Activated CD8-positive, alpha-beta memory T cell treated with anti-CD3 and anti-CD28 coated beads for 36 hours (primary cell): ENCODE measurements around the gene MTRFR. TPM values are rescaled to one million over a fixed set of nuclear protein-coding genes. Genes with fewer than 3 reads are reported as not detected.

Experiments used
- CTCF ChIA-PET: fragments of 350-600 bp; sonication (Branson Sonifier 250); formaldehyde crosslinking; loops from one replicate; lab custom pipeline; 2021; ENCODE audit warnings: antibody characterized with exemption; lab: Charles Lee
- POLR2A ChIA-PET: fragments of 350-600 bp; sonication (Branson Sonifier 250); formaldehyde crosslinking; loops from one replicate; lab custom pipeline; 2021; ENCODE audit warnings: antibody characterized with exemption; lab: Charles Lee
- total RNA-seq, 2 experiments: library from RNA; stranded (reverse); gene quantifications; one replicate each; pipeline ENCODE4 v1.2.3, GENCODE V29; 2021

MTRFR gene
- total RNA-seq, 2 experiments from 2014 or later = 27.1 to 28.0 TPM

DNA sequence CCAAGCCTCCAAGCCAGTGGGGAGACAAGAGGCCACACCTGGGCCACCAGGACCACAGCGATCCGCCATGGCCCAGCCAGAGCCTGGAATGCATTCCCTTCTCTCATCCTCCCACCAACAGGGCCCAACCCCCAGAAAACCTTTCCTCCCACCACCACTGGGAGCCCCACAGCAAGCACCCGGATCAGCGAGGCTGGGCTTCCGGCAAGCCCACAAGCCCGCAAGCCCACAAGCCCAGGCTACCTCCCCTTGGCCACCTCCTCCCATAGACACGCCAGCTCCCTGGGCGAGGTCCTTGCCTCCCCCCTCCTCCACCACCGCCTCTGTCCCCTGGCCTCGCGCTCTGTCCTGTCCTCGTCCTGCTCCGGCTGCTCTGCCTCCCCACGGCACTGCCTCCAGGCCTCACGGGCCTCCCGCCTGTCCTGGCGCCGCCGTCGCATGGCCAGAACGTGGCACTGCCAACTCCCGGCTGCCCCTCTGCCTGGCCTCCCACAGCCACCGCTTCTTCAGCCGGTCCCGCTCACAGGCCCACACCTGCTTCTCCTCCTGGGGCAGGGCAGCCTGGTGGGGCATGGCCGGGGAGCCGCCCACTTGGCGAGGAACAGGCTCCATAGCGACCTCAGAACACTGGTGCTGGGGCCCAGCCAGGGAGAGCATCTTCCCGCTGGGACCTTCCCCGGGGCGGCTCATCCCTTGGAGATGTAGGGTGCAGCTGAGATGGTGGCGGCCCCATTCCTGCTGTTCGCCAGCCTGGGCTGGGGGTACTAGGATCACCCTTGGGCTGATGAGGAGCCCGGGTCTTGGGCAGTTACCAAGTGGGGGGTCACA lies 32.8 kb downstream of the MTRFR start:
- POLR2A ChIA-PET = interaction anchor here (1.1 kb wide), 1 partner anchor 99 kb away, joined by 3 read pairs; no protein-coding TSS in a partner anchor

DNA sequence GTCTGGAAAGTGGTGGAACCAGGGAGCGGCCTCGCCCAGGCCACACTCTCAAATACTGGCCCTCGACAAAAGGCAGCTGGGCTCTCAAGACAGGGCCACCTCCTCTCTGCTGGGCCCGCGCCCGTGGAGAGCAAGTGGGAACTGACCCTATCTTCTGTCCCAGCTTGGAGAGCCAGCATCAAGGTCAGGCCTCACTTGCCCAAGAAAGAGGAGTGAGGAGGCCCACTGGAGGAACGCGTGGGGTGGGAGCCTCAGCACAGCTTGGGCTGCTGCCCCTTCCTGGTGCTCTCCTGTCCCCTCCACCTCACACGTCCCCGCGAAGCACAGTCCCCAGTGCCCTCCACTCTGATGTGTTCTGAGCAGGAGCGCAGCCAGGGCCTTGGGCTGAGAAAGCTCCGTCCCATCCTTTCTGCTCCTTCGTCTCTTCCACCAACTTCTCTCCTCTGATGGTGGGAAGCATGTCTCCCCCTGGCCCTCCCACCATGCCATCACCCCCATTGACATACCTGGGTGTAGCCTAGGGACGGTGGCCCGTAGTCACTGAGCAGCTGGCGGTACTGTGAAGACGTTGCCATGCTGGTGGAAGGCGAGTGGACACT lies 33.5 kb downstream of the MTRFR start:
- ChIA-PET POLR2A (interaction anchor here (1.1 kb wide), 1 partner anchor 98 kb away, joined by 3 read pairs; no protein-coding TSS in a partner anchor), CTCF (interaction anchor here (0.6 kb wide), 1 partner anchor 43 kb away, joined by 5 read pairs; no protein-coding TSS in a partner anchor)

More for the DNA sequence above, 32.8 kb downstream of the MTRFR start:
- CTCF ChIA-PET = interaction anchor here (0.6 to 1.6 kb wide), 2 partner anchors 10 to 42 kb away, joined by 4 to 5 read pairs; no protein-coding TSS in a partner anchor

DNA sequence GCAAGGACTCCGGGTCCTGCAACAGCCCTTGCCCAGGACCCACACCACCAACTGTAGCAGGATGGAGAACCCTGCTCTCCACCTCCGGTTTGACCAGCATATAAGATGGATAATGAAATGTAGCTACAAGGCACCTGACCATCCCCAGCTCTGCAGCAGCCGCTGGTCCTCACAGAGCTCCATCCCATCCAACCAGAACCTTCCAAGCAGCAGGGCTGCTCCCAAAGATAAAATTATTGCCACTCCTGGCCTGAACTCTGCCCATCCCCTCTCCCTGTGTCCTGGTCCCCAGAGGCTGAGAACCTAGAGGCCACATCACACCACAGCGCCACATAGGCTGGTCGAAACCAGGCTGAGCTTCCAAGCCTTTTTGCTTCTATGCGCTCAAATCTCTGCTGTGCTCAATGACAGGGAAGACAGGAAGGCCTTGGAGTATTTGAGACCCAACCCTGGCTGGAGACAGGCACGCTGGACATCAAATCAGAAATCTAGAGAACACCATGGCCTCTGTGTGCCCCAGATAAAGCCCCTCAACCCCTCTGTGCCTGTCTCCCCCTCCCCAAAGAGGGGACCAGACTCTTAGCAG lies 34.2 kb downstream of the MTRFR start:
- CTCF ChIA-PET = no interaction called here
- POLR2A ChIA-PET = interaction anchor here (1.1 kb wide), 1 partner anchor 98 kb away, joined by 3 read pairs; no protein-coding TSS in a partner anchor

DNA sequence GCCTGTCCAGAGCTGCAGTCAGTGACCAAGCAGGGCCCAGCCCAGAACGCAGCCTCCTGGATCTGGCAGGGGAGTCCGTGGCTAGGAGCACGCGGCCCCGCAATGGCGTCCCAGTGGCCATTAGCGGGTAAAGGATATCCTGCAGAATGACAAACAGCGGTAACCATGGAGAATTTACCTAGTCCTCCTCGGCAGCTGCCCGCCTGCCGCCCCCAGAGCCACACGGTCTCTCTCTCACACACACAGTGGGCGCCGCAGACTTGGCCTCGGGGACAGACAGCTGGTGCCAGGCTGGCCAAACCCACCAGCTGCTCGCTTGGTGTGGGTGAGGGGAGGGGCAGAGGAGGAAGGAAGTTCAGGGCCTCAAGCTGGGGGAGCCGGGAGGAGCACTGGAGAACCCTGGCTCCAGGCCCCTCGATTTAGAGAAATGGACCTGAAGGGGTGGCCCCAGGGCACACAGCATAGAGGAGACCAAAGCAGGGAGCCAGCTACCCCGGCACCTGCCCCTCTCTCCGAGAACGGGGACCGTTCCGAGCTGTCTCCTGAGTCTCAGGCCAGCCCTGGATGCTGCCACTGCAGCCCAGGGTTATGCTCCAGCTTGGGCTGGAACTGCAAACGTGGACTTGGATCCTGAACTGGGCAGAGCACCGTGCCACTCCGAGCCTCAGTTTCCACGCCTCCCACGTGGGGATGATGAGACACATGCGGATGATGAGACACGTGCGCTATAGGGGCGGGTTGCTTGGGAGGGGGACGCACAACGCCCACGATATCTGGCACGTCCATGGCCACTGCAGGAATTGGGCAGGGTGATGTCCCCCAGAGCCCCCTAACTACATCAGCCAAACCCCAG lies 35.0 kb downstream of the MTRFR start:
- POLR2A ChIA-PET = no interaction called here
- CTCF ChIA-PET = interaction anchor here (0.6 kb wide), 1 partner anchor 110 kb away, joined by 4 read pairs; no protein-coding TSS in a partner anchor

DNA sequence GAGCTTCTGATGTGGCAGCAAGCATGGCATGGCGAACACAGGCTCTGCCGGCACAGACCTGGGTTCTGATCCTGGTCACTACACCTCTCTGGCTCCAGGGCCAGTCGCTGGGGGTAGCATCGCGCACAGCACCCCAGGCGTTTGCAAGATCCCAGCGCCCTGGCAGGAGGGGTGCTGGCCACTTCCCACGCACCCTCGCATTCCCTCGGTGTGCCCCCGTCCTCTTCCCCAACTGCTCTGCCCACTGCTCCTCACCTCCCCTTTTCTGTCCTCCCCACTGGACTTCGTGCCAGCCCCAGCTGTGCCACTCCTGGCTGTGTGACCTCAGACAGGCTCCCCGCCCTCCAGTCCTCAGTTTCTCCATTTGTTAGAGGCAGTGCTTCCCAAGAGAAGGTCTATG lies 35.6 kb downstream of the MTRFR start:
- ChIA-PET CTCF (no interaction called here), POLR2A (interaction anchor here (1.5 kb wide), 1 partner anchor 11 kb away, joined by 3 read pairs; no protein-coding TSS in a partner anchor)

DNA sequence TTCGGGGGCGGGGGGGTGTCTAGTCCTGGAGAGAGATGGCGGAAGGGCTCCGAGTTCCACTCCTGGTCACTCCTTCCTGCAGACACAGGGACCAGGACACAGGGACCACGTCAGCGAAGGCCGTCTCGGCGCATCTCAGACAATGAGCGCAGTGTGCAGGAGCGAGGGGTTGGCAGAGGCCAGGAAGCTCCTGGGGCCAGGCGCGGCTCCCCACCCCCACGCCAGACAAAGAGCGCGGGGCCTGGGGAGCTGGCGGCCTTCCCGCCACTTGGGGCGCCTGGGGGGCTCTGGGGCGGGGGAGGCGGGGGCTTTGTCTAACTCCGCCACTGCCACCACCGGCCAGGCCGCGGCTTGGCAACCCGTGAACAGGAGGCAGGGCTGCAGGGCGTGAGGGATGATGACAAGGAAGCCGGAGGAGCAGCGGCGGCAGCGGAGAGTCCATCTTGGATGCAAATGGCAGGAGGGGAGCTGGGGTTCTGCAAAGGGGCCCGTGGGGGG lies 36.2 kb downstream of the MTRFR start:
- POLR2A ChIA-PET = interaction anchor here (0.8 to 1.5 kb wide), 2 partner anchors 11 to 96 kb away, joined by 3 read pairs; no protein-coding TSS in a partner anchor
- CTCF ChIA-PET = interaction anchor here (0.9 to 1.2 kb wide), 3 partner anchors 11 to 315 kb away, joined by 3 to 4 read pairs (median 3); partner anchors contain the start of gene TMED2

DNA sequence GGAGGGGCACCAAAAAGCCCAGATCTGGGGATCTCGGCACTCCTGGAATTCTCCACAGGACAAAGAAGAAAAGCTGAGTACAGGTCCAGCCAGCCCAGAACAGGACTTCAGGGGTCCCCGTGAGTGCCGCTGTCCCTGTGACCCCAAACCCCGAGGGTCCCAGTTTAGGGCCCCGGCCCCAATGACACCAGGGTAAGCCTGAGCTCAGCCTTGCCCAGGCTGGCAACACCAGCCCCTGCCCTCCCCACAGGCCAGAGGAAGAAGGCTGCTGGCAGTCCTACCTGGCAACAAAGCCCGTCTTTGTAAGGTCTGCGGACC lies 36.6 kb downstream of the MTRFR start:
- ChIA-PET POLR2A (interaction anchor here (0.8 to 1.5 kb wide), 2 partner anchors 12 to 96 kb away, joined by 3 read pairs; no protein-coding TSS in a partner anchor), CTCF (interaction anchor here (0.9 to 1.2 kb wide), 3 partner anchors 12 to 314 kb away, joined by 3 to 4 read pairs (median 3); partner anchors contain the start of gene TMED2)

DNA sequence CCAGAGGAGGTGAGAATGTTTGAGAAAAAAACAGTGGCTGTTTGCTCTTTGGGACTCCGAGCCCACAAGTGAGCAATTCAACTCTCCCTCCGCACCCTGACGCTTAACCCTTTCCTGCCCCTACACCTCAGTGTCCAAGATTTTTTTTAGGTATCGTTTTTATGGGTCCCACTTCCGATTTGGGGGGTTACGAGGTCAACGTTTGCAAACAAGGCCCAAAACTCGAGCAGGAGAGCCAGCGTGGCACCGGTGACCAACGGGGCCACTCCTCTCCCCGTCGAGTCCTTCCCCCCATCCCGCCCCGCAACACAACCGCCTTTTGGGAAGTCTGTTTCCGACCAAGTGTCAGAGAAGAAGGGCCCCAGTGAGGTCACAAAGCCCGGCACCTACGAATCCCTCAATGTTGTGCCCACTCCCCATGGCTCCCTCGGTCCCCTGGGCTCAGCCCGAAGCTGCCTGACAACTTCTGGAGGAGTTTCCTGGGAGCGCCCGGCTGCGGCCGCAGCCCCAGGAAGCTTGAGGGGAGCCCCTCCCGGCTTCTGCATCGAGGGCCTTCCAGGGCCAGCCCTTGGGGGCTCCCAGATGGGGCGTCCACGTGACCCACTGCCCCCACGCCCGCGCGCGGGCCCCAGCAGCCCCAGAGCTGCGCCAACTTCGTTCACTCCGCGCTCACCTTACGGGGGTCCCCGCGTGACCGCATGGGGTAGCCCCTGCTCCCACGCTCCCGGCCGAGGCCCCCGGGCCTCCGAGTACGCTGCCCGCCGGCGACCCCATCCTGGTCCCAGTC lies 37.2 kb downstream of the MTRFR start:
- POLR2A ChIA-PET = interaction anchor here (0.6 to 1.5 kb wide), 2 partner anchors 12 to 32 kb away, joined by 3 read pairs; no protein-coding TSS in a partner anchor
- CTCF ChIA-PET = interaction anchor here (0.7 to 1.2 kb wide), 3 partner anchors 12 to 163 kb away, joined by 3 to 4 read pairs (median 3); no protein-coding TSS in a partner anchor

DNA sequence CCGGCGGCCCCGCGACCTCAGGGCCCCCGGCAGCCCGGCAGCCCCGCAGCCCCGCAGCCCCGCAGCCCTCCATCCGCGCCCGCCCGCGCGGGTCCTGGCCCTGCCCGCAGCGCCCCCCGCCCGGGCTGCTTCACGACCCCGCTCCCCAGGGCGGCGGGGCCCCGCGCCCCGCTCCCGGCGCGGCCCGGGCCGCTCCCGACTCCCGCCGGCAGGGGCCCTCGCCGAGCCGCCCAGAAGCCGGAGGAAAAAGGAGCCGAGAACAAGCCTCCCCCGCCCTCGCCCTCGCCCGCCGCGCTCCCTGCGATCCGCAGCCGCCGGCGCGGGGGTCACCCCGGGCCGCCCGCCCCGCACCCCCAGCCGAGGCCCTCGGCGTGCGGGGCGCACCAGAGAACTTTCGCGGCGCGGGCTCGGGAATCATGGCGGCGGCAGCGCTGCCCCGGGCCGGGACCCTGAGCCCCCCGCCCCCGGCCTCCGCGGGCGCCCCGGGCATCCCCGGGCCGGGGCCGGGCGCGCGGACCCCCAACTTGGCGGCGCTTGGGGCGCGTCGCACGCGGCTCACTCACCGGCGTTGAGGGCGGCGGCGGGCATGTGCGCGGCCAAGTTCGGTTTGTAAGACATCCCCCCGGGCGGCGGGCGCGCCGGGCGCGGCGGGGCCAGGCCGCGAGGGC lies 37.9 kb downstream of the MTRFR start:
- ChIA-PET POLR2A (interaction anchor here (0.6 kb wide), 1 partner anchor 33 kb away, joined by 3 read pairs; no protein-coding TSS in a partner anchor), CTCF (no interaction called here)

DNA sequence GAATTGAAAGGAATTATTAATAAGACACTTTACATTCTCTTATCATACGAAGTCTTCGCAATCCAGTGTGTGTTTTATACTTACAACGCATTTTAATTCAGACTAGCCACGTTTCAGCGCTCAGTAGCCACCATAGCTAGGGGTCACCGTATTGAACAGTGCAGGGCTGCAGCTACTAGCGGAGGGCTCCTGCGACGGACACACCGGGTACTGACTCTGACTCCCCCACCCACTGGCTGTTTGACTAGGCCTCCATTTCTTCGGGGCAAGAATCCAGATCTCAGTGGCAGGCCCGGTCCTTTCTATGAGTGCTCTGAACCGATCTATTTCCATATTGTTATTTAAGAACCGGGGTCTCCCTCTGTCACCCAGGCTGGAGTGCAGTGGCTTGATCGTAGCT lies 39.9 kb downstream of the MTRFR start:
- ChIA-PET POLR2A (no interaction called here), CTCF (no interaction called here)

DNA sequence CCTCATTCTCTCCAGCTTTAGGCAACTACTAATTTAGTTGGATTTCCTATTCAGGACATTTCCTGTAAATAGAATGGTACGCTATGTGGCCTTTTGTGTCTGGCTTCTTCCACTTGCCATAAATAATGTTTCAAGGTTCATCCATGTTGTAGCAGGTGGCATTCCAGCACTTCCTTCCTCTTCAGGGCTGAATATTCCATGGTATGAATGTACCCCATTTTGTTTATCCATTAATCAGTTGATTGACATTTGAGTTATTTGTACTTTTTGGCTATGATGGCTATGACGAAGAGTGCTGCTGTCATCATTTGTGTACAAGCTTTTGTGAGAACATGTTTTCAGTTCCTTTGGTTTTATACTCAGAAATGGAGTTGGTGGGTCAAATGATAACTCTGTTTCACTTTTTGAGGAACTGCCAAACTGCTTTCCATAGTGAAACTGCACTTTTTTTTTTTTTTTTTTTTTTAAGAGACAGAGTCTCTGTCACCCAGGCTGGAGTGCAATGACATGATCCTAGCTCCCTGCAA lies 44.9 kb downstream of the MTRFR start:
- CTCF ChIA-PET = interaction anchor here (0.7 kb wide), 2 partner anchors 180 to 335 kb away, joined by 3 to 4 read pairs; partner anchors contain the start of gene SNRNP35
- POLR2A ChIA-PET = interaction anchor here (0.6 to 1.0 kb wide), 3 partner anchors 14 to 157 kb away, joined by 3 to 11 read pairs (median 7); no protein-coding TSS in a partner anchor

DNA sequence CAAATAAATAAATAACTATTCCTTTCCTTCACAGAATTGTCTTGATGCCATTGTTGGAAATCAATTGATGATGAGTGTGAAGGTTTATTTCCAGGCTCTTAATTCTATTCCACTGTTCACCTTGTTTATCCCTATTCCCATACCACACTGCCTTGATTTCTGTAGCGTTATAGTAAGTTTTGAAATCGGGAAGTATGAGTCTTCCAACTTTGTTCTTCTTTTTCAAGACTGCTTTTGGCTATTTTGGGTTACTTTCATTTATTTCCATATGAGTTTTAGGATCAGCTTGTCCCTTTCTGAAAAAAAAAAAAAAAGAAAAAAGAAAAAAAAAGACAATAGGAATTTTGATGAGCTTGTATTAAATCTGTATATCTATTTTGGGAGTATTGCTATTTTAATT lies 47.7 kb downstream of the MTRFR start:
- ChIA-PET POLR2A (no interaction called here), CTCF (no interaction called here)

DNA sequence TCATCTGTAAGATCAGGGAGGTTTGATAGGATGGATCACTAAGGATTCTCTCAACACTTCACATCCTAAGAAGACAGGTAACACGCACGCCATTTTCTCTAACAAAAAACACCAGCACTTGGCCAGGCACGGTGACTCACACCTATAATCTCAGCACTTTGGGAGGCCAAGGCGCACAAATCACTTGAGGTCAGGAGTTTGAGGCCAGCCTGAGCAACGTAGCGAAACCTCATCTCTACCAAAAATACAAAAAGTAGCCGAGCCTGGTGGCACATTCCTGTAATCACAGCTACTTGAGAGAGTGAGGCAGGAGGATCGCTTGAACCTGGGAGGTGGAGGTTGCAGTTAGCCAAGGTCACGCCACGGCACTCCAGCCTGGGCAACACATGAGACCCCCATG lies 48.9 kb downstream of the MTRFR start:
- ChIA-PET POLR2A (no interaction called here), CTCF (no interaction called here)

DNA sequence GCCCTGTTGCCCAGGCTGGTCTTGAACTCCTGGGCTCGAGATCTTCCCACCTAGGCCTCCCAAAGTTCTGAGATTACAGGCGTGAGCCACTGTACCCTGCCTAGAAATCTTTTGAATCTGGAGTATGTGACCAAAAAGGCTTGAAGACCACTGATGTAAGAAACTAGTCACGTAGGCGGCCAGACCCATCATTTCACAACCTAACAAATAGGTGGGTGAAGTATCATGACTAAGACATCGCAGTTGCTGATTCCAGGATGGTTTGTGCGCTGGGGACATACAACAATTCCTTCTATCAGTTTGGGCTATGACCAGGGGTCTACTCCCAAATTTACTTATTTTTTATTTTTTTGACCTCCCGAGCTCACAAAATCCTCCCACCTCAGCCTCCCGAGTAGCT lies 50.2 kb downstream of the MTRFR start:
- CTCF ChIA-PET = interaction anchor here (1.2 kb wide), 1 partner anchor 239 kb away, joined by 3 read pairs; no protein-coding TSS in a partner anchor
- POLR2A ChIA-PET = interaction anchor here (0.7 to 1.2 kb wide), 2 partner anchors 50 to 638 kb away, joined by 6 read pairs; partner anchors contain the start of genes MPHOSPH9 and MTRFR

DNA sequence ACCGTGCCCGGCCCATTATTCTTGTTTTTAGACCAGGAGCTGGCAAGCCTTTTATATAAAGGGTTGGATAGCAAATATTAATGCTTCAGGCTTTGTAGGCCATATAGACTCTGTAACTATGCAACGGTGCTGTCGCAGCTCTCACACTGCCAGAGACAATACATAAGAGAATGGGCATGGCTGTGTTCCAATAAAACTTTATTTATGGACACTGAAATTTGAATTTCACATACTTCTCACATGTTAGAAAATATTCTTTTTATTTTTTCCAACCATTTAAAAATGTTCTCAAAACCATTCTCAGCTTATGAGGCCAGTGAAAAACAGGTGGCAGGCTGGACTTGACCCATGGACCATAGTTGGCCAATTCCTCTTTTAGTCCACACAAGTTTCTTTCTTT lies 51.4 kb downstream of the MTRFR start:
- POLR2A ChIA-PET = interaction anchor here (0.6 kb wide), 1 partner anchor 21 kb away, joined by 3 read pairs; no protein-coding TSS in a partner anchor
- CTCF ChIA-PET = interaction anchor here (1.2 kb wide), 2 partner anchors 9 to 240 kb away, joined by 3 to 4 read pairs; no protein-coding TSS in a partner anchor
